ENCODE results near the gene MLLT3.

Gene MLLT3

GRCh38 chr9:20664501-20664900 lies 42.2 kb upstream of the MLLT3 start:
- no peaks in the 10 kb centered on the region for H3K9me3 ChIP-seq (ENCODE audit: insufficient read depth, low read depth, low read length)
- H4K20me1 ChIP-seq (ENCODE audit: insufficient read depth, low read length, poor library complexity, severe bottlenecking), result no peaks in the 10 kb centered on the region
- H3K9me2 ChIP-seq (replicated peaks; ENCODE audit: low read depth, low read length), result no peaks in the 10 kb centered on the region
- TF ChIP-seq, protein P1, sequence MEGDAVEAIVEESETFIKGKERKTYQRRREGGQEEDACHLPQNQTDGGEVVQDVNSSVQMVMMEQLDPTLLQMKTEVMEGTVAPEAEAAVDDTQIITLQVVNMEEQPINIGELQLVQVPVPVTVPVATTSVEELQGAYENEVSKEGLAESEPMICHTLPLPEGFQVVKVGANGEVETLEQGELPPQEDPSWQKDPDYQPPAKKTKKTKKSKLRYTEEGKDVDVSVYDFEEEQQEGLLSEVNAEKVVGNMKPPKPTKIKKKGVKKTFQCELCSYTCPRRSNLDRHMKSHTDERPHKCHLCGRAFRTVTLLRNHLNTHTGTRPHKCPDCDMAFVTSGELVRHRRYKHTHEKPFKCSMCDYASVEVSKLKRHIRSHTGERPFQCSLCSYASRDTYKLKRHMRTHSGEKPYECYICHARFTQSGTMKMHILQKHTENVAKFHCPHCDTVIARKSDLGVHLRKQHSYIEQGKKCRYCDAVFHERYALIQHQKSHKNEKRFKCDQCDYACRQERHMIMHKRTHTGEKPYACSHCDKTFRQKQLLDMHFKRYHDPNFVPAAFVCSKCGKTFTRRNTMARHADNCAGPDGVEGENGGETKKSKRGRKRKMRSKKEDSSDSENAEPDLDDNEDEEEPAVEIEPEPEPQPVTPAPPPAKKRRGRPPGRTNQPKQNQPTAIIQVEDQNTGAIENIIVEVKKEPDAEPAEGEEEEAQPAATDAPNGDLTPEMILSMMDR (conservative IDR thresholded peaks at IDR 0.05; ENCODE audit: low read length), result no peak
- TF ChIP-seq EZH2phosphoT487 (IDR thresholded peaks at IDR 0.05; ENCODE audit: borderline replicate concordance), result no peak
- H3K9ac ChIP-seq (ENCODE audit: low read depth, low read length, poor library complexity, severe bottlenecking), result no peak overlapping the region
- no peaks in the 10 kb centered on the region for H3F3A ChIP-seq (ENCODE audit: low read depth)
- no peaks in the 10 kb centered on the region for H3K27me3 ChIP-seq (ENCODE audit: insufficient read depth, low read length, poor library complexity, severe bottlenecking)
- H3K36me3 ChIP-seq (ENCODE audit: insufficient read depth, low read length), result no peaks in the 10 kb centered on the region
- no peak overlapping the region for H3K4me3 ChIP-seq (ENCODE audit: low read length, poor library complexity, severe bottlenecking)
- no peak overlapping the region for H2AFZ ChIP-seq (ENCODE audit: low read length)
- H3K4me2 ChIP-seq (ENCODE audit: low read depth, low read length, poor library complexity, severe bottlenecking), result no peak overlapping the region
- H3K79me2 ChIP-seq (ENCODE audit: insufficient read depth, low read length), result no peaks in the 10 kb centered on the region
- no peaks in the 10 kb centered on the region for H3K4me1 ChIP-seq (ENCODE audit: insufficient read depth, low read length, poor library complexity, severe bottlenecking)

GRCh38 chr9:20663133-20663532 lies 40.8 kb upstream of the MLLT3 start:
- TF ChIP-seq, protein P1 (conservative IDR thresholded peaks at IDR 0.05; ENCODE audit: low read length), result no peak
- no peaks in the 10 kb centered on the region for H3K4me1 ChIP-seq (ENCODE audit: insufficient read depth, low read length, poor library complexity, severe bottlenecking)
- H3F3A ChIP-seq (ENCODE audit: low read depth), result no peaks in the 10 kb centered on the region
- H3K9me3 ChIP-seq (ENCODE audit: insufficient read depth, low read depth, low read length), result no peaks in the 10 kb centered on the region
- H3K4me2 ChIP-seq (ENCODE audit: low read depth, low read length, poor library complexity, severe bottlenecking), result no peak overlapping the region
- H3K9ac ChIP-seq (ENCODE audit: low read depth, low read length, poor library complexity, severe bottlenecking), result no peak overlapping the region
- no peaks in the 10 kb centered on the region for H3K27me3 ChIP-seq (ENCODE audit: insufficient read depth, low read length, poor library complexity, severe bottlenecking)
- no peak overlapping the region for H2AFZ ChIP-seq (ENCODE audit: low read length)
- H3K4me3 ChIP-seq (ENCODE audit: low read length, poor library complexity, severe bottlenecking), result no peak overlapping the region
- no peaks in the 10 kb centered on the region for H3K36me3 ChIP-seq (ENCODE audit: insufficient read depth, low read length)
- no peaks in the 10 kb centered on the region for H3K79me2 ChIP-seq (ENCODE audit: insufficient read depth, low read length)
- no peaks in the 10 kb centered on the region for H3K9me2 ChIP-seq (replicated peaks; ENCODE audit: low read depth, low read length)
- no peaks in the 10 kb centered on the region for H4K20me1 ChIP-seq (ENCODE audit: insufficient read depth, low read length, poor library complexity, severe bottlenecking)

- Histone ChIP-seq H3K4me3 (ENCODE audit: low read length, poor library complexity, severe bottlenecking) (no peak overlapping the region), H4K20me1 (ENCODE audit: insufficient read depth, low read length, poor library complexity, severe bottlenecking) (no peaks in the 10 kb centered on the region), H3K4me2 (ENCODE audit: low read depth, low read length, poor library complexity, severe bottlenecking) (no peak overlapping the region), H3K9ac (ENCODE audit: low read depth, low read length, poor library complexity, severe bottlenecking) (no peak overlapping the region), H3K36me3 (ENCODE audit: insufficient read depth, low read length) (no peaks in the 10 kb centered on the region), H2AFZ (ENCODE audit: low read length) (no peak overlapping the region), H3K4me1 (ENCODE audit: insufficient read depth, low read length, poor library complexity, severe bottlenecking) (no peaks in the 10 kb centered on the region), H3K27me3 (ENCODE audit: insufficient read depth, low read length, poor library complexity, severe bottlenecking) (no peaks in the 10 kb centered on the region), H3K9me3 (ENCODE audit: insufficient read depth, low read depth, low read length) (no peaks in the 10 kb centered on the region), H3K79me2 (ENCODE audit: insufficient read depth, low read length) (no peaks in the 10 kb centered on the region), H3F3A (ENCODE audit: low read depth) (no peaks in the 10 kb centered on the region), H3K9me2 (replicated peaks; ENCODE audit: low read depth, low read length) (no peaks in the 10 kb centered on the region)
- TF ChIP-seq EZH2phosphoT487 (IDR thresholded peaks at IDR 0.05; ENCODE audit: borderline replicate concordance), result no peak
- TF ChIP-seq, protein P1 (conservative IDR thresholded peaks at IDR 0.05; ENCODE audit: low read length), result no peak
Observed at GRCh38 chr9:20662156-20662555, 39.9 kb upstream of the MLLT3 start.

All from Loucy (cell line).